GM12878 (cell line): Measurements from ENCODE around the gene BCLAF1. TPM values are rescaled to one million over a fixed set of nuclear protein-coding genes. Genes with fewer than 3 reads are reported as not detected.

Source experiments
- ATAC-seq: fragments of 200-7000 bp; cut with Tn5 transposase; 3 replicates; pipeline ENCODE4 v1.9.1; 2020; ENCODE audit warnings: mild to moderate bottlenecking, moderate library complexity
- BruUV-seq: library from RNA; stranded (reverse); fragments of 400-500 nt; replicated peaks from 2 replicates; lab custom pipeline; 2021; lab: Mats Ljungman, UMichigan
- CTCF ChIA-PET: fragments of 300-600 bp; sonication (Branson Sonifier 250); formaldehyde crosslinking; extraction: SDS; loops from one replicate; lab custom pipeline; 2021; ENCODE audit warnings: inconsistent platforms; lab: Yijun Ruan, JAX
- POLR2A ChIA-PET: fragments of 350-600 bp; formaldehyde crosslinking; extraction: SDS; loops from one replicate; lab custom pipeline; 2021; ENCODE audit warnings: inconsistent platforms; lab: Charles Lee
- RAD21 ChIA-PET: fragments of 300-600 bp; sonication (Branson Sonifier 250); formaldehyde crosslinking; loops from one replicate; lab custom pipeline; 2023; ENCODE audit warnings: antibody characterized with exemption; ENCODE audit not compliant: unreplicated experiment; lab: Charles Lee
- SMC1A ChIA-PET: fragments of 300-600 bp; sonication (Branson Sonifier 250); formaldehyde crosslinking; loops from one replicate; lab custom pipeline; 2023; ENCODE audit not compliant: unreplicated experiment, uncharacterized antibody; lab: Charles Lee
- DNase-seq: peaks from one replicate; pipeline ENCODE4 v3.0.0-alpha.2; 2011; ENCODE audit warnings: low read depth, low spot score
- FAIRE-seq: peaks from 3 replicates; lab custom pipeline; 2011; peaks lifted over from hg19 to GRCh38; lab: Jason Lieb, UNC
- H2AFZ ChIP-seq: 2 replicates; pipeline ENCODE4 v1.6.0; 2011; ENCODE audit warnings: low read depth, low read length, control low read depth; ENCODE audit not compliant: control insufficient read depth
- H3K27ac ChIP-seq: 2 replicates; pipeline ENCODE4 v1.5.1; 2011; ENCODE audit warnings: control low read depth; ENCODE audit not compliant: control insufficient read depth, insufficient read depth
- H3K27me3 ChIP-seq, 2 experiments: replicated peaks in 1 of 2; 2 replicates each; pipeline versions ENCODE4 v1.6.0 to v1.6.1; 2011; ENCODE audit warnings: low read length in 1 of 2; ENCODE audit not compliant: control insufficient read depth in 2 of 2, insufficient read depth in 2 of 2
- H3K36me3 ChIP-seq, 2 experiments: 2 replicates each; pipeline ENCODE4 v1.5.1; 2011; ENCODE audit warnings: low read length in 1 of 2; ENCODE audit not compliant: control insufficient read depth in 2 of 2, insufficient read depth in 2 of 2
- H3K4me1 ChIP-seq: 2 replicates; pipeline ENCODE4 v1.6.1; 2011; ENCODE audit warnings: mild to moderate bottlenecking, low read length, moderate library complexity, mixed read lengths; ENCODE audit not compliant: control insufficient read depth, insufficient read depth
- H3K4me2 ChIP-seq: 2 replicates; pipeline ENCODE4 v1.6.0; 2011; ENCODE audit warnings: control low read depth; ENCODE audit not compliant: control insufficient read depth, insufficient read depth
- H3K4me3 ChIP-seq: fragments of 200-600 bp; sonication (generic); 2 replicates; pipeline ENCODE4 v1.5.1; 2016
- H3K79me2 ChIP-seq: 2 replicates; pipeline ENCODE4 v1.6.0; 2011; ENCODE audit warnings: low read length; ENCODE audit not compliant: control insufficient read depth, insufficient read depth
- H3K9ac ChIP-seq: 2 replicates; pipeline ENCODE4 v1.8.0; 2011; ENCODE audit warnings: low read length, control low read depth, mixed read lengths; ENCODE audit not compliant: control insufficient read depth, insufficient read depth
- H3K9me3 ChIP-seq: replicated peaks from 3 replicates; pipeline ENCODE4 v1.5.1; 2011; ENCODE audit warnings: mild to moderate bottlenecking, low read length; ENCODE audit not compliant: control insufficient read depth, insufficient read depth
- H4K20me1 ChIP-seq: 2 replicates; pipeline ENCODE4 v1.6.0; 2011; ENCODE audit not compliant: control insufficient read depth, insufficient read depth
- ATF2 ChIP-seq: IDR thresholded peaks from 2 replicates; pipeline ENCODE4 v1.6.1; 2012; ENCODE audit warnings: low read length, inconsistent platforms
- BCL3 ChIP-seq: IDR thresholded peaks from 2 replicates; pipeline ENCODE4 v1.6.1; 2011; ENCODE audit warnings: borderline replicate concordance, low read depth, mild to moderate bottlenecking, moderate library complexity, low read length; ENCODE audit not compliant: insufficient read depth, poor library complexity, severe bottlenecking
- CBX5 ChIP-seq: sonication (generic); IDR thresholded peaks from 2 replicates; pipeline ENCODE4 v1.6.1; 2016; ENCODE audit warnings: low read depth, moderate library complexity, mild to moderate bottlenecking, inconsistent platforms
- E4F1 ChIP-seq: fragments of 450-650 bp; IDR thresholded peaks from 2 replicates; pipeline ENCODE4 v1.6.1; 2018; ENCODE audit warnings: borderline replicate concordance, mild to moderate bottlenecking; ENCODE audit not compliant: partially characterized antibody
- GABPA ChIP-seq: IDR thresholded peaks from 2 replicates; pipeline ENCODE4 v1.6.1; 2014; ENCODE audit warnings: antibody characterized with exemption, low read depth, mild to moderate bottlenecking, inconsistent platforms
- IRF5 ChIP-seq: fragments of 450-650 bp; IDR thresholded peaks from 2 replicates; pipeline ENCODE4 v1.6.1; 2017; ENCODE audit warnings: borderline replicate concordance
- KAT2A ChIP-seq: conservative IDR thresholded peaks from 2 replicates; pipeline ENCODE4 v1.6.1; 2011; ENCODE audit warnings: low read depth, low read length; ENCODE audit not compliant: control insufficient read depth
- KLF5 ChIP-seq: fragments of 450-650 bp; IDR thresholded peaks from 2 replicates; pipeline ENCODE4 v1.6.1; 2014; ENCODE audit warnings: mild to moderate bottlenecking; ENCODE audit not compliant: partially characterized antibody
- NR2C2 ChIP-seq: IDR thresholded peaks from 2 replicates; pipeline ENCODE4 v1.6.1; 2011; ENCODE audit warnings: borderline replicate concordance, low read depth; ENCODE audit not compliant: control insufficient read depth, insufficient read length
- POLR2A ChIP-seq: IDR thresholded peaks from 2 replicates; pipeline ENCODE4 v1.6.1; 2011; ENCODE audit warnings: low read depth, mild to moderate bottlenecking, low read length
- SUPT20H ChIP-seq: IDR thresholded peaks from 2 replicates; pipeline ENCODE4 v1.6.1; 2011; ENCODE audit warnings: low read depth, mild to moderate bottlenecking, low read length, moderate library complexity, borderline replicate concordance; ENCODE audit not compliant: control insufficient read depth
- ZNF207 ChIP-seq: fragments of 450-650 bp; IDR thresholded peaks from 2 replicates; pipeline ENCODE4 v1.6.1; 2014; ENCODE audit warnings: antibody characterized with exemption, mild to moderate bottlenecking, borderline replicate concordance
- ZNF384 ChIP-seq: IDR thresholded peaks from 2 replicates; pipeline ENCODE4 v1.6.1; 2012; ENCODE audit warnings: low read depth, mild to moderate bottlenecking, low read length, improper control_type of control experiment, borderline replicate concordance
- WGBS: methylation state at CpG from one replicate; pipeline ENCODE4 v1.1.6; 2016; ENCODE audit warnings: low lambda C conversion rate; ENCODE audit not compliant: insufficient replicate concordance, insufficient coverage; ENCODE audit errors: missing lambda C conversion rate; 5-methylcytosine and 5-hydroxymethylcytosine counted together
- in situ Hi-C: fragments of 300-500 bp; cut with MboI; formaldehyde crosslinking; loops from 9 replicates; pipeline ENCODE4 v1.14.3; 2018; ENCODE audit warnings: mixed read lengths
- intact Hi-C: fragments of 100-400 bp; cut with micrococcal nuclease; formaldehyde crosslinking; loops from one replicate; pipeline ENCODE4 v1.14.2; 2022; ENCODE audit not compliant: unreplicated experiment
- polyA plus RNA-seq, 11 experiments: library from polyadenylated mRNA; depleted of rRNA in 4 of 11; unstranded in 6 of 11; stranded (reverse) in 5 of 11; fragments of >200 nt; fragmentation: Nextera tagmentation in 4 of 11; fragmentation: Illumina TruSeq in 1 of 11; extraction: Ambion mirVana in 4 of 11; extraction: Trizol in 1 of 11; gene quantifications; 1 replicate in 1 of 11; 2 replicates in 10 of 11; pipeline versions ENCODE4 v1.2.1 to v1.2.3, GENCODE V29; 2011 to 2016; ENCODE audit warnings: inconsistent platforms in 2 of 11, missing spikeins in 2 of 11, low read depth in 1 of 11
- total RNA-seq, 4 experiments: library from RNA; depleted of rRNA in 3 of 4; stranded (reverse); fragments of >200 nt in 3 of 4; fragmentation: Illumina TruSeq in 1 of 4; extraction: Trizol in 1 of 4; gene quantifications; 2 replicates each; pipeline versions ENCODE4 v1.2.1 to v1.2.3, GENCODE V29; 2013 to 2021

Gene BCLAF1
- total and polyA plus RNA-seq, 10 of the 15 experiments (the other 5 are each of a cell fraction or from before 2014, with no cell fraction given): 56.0 to 223 (median 114) TPM

GRCh38 chr6:136338486-136338885, 48.8 kb upstream of the BCLAF1 start:
- BruUV-seq: no TSS peak
- Histone ChIP-seq H3K4me1 (no peaks in the 10 kb centered on the region), H3K36me3 (no peaks in the 10 kb centered on the region), H3K4me3 (no peak overlapping the region), H3K27ac (no peak overlapping the region), H3K9ac (no peak overlapping the region), H3K27me3 (no peaks in the 10 kb centered on the region; a peak in 1 of 4 replicates), H4K20me1 (no peaks in the 10 kb centered on the region), H3K9me3 (no peaks in the 10 kb centered on the region), H3K4me2 (no peak overlapping the region), H3K79me2 (no peaks in the 10 kb centered on the region), H2AFZ (no peak overlapping the region)
- RAD21 ChIA-PET: no interaction called here
- intact Hi-C loops (no loop called here), in situ Hi-C loops (no loop called here)
- WGBS: 42% methylated on average over 4 of the region's 4 CpGs
- POLR2A ChIA-PET: no interaction called here
- ATAC-seq (no peak), DNase-seq (no peak), FAIRE-seq (no peak)
- SMC1A ChIA-PET: no interaction called here
- CTCF ChIA-PET: no interaction called here
- TF ChIP-seq CBX5 (no peak), NR2C2 (no peak), E4F1 (no peak), BCL3 (no peak), GABPA (no peak), POLR2A (no peak), KLF5 (no peak), ATF2 (no peak), ZNF207 (no peak), SUPT20H (no peak), ZNF384 (no peak), KAT2A (no peak), IRF5 (no peak)
